SK-N-SH treated with all-trans-retinoic acid at 6 μM for 48 hours (cell line): Measurements from ENCODE around the gene NFKBIB.

ENCODE experiments used
- ATAC-seq: fragments of 200-7000 bp; cut with Tn5 transposase; 3 replicates; pipeline ENCODE4 v1.9.1; 2020; ENCODE audit warnings: mild to moderate bottlenecking, moderate library complexity
- ARNTL ChIP-seq: fragments of 450-650 bp; formaldehyde crosslinking; IDR thresholded peaks from 2 replicates; pipeline ENCODE4 v1.5.0; 2020; ENCODE audit warnings: low read depth, mild to moderate bottlenecking, moderate library complexity, borderline replicate concordance
- BACH2 ChIP-seq: fragments of 250-450 bp; sonication (Bioruptor Pico); IDR thresholded peaks from 2 replicates; pipeline ENCODE4 v1.9.0; 2021; ENCODE audit warnings: mild to moderate bottlenecking, borderline replicate concordance
- CSDC2 ChIP-seq: fragments of 250-450 bp; sonication (Bioruptor Pico); IDR thresholded peaks from 2 replicates; pipeline ENCODE4 v1.5.0; 2020; ENCODE audit warnings: mild to moderate bottlenecking, moderate library complexity
- ESRRG ChIP-seq: fragments of 250-450 bp; sonication (Bioruptor Pico); IDR thresholded peaks from 2 replicates; pipeline ENCODE4 v1.6.1; 2021; ENCODE audit warnings: mild to moderate bottlenecking
- GLIS3 ChIP-seq: fragments of 250-450 bp; sonication (Bioruptor Pico); IDR thresholded peaks from 2 replicates; pipeline ENCODE4 v1.5.0; 2020; ENCODE audit warnings: mild to moderate bottlenecking, moderate library complexity
- ISL1 ChIP-seq: fragments of 250-450 bp; sonication (Bioruptor Pico); IDR thresholded peaks from 2 replicates; pipeline ENCODE4 v2.1.2; 2022; ENCODE audit warnings: mild to moderate bottlenecking, moderate library complexity
- OSR1 ChIP-seq: fragments of 250-450 bp; sonication (Bioruptor Pico); IDR thresholded peaks from 2 replicates; pipeline ENCODE4 v1.8.0; 2022; ENCODE audit warnings: moderate library complexity, mild to moderate bottlenecking, inconsistent platforms
- PPARA ChIP-seq: fragments of 250-450 bp; sonication (Bioruptor Pico); IDR thresholded peaks from 2 replicates; pipeline ENCODE4 v1.5.0; 2020; ENCODE audit warnings: mild to moderate bottlenecking, borderline replicate concordance
- RARB ChIP-seq: fragments of 250-450 bp; sonication (Bioruptor Pico); IDR thresholded peaks from 2 replicates; pipeline ENCODE4 v1.8.0; 2021; ENCODE audit warnings: mild to moderate bottlenecking, moderate library complexity
- SNAI2 ChIP-seq: fragments of 250-450 bp; sonication (Bioruptor Pico); IDR thresholded peaks from 2 replicates; pipeline ENCODE4 v1.5.0; 2020; ENCODE audit warnings: mild to moderate bottlenecking, moderate library complexity
- TCF4 ChIP-seq: fragments of 250-450 bp; sonication (Bioruptor Pico); IDR thresholded peaks from 2 replicates; pipeline ENCODE4 v1.8.0; 2021; ENCODE audit warnings: mild to moderate bottlenecking, moderate library complexity, borderline replicate concordance
- TOX ChIP-seq: fragments of 250-450 bp; sonication (Bioruptor Pico); IDR thresholded peaks from 2 replicates; pipeline ENCODE4 v1.8.0; 2021; ENCODE audit warnings: mild to moderate bottlenecking, moderate library complexity, borderline replicate concordance
- TSHZ2 ChIP-seq: fragments of 250-450 bp; sonication (Bioruptor Pico); IDR thresholded peaks from 2 replicates; pipeline ENCODE4 v1.5.0; 2020; ENCODE audit warnings: mild to moderate bottlenecking, moderate library complexity
- ZC3H10 ChIP-seq: fragments of 250-450 bp; sonication (Bioruptor Pico); IDR thresholded peaks from 2 replicates; pipeline ENCODE4 v1.5.1; 2021; ENCODE audit warnings: mild to moderate bottlenecking, moderate library complexity
- ZFP3 ChIP-seq: fragments of 250-450 bp; sonication (Bioruptor Pico); IDR thresholded peaks from 2 replicates; pipeline ENCODE4 v1.5.0; 2020; ENCODE audit warnings: mild to moderate bottlenecking, moderate library complexity
- ZFP30 ChIP-seq: fragments of 450-650 bp; formaldehyde crosslinking; IDR thresholded peaks from 2 replicates; pipeline ENCODE4 v1.5.0; 2022; ENCODE audit warnings: mild to moderate bottlenecking, moderate library complexity
- ZNF565 ChIP-seq: fragments of 450-650 bp; formaldehyde crosslinking; conservative IDR thresholded peaks from 2 replicates; pipeline ENCODE4 v1.5.0; 2020; ENCODE audit warnings: low read depth, mild to moderate bottlenecking, moderate library complexity
- ZNF70 ChIP-seq: fragments of 450-650 bp; formaldehyde crosslinking; IDR thresholded peaks from 2 replicates; pipeline ENCODE4 v1.5.0; 2020; ENCODE audit warnings: mild to moderate bottlenecking, moderate library complexity
- ZNF8 ChIP-seq: fragments of 450-650 bp; formaldehyde crosslinking; IDR thresholded peaks from 2 replicates; pipeline ENCODE4 v1.5.0; 2020; ENCODE audit warnings: mild to moderate bottlenecking, moderate library complexity
- TF ChIP-seq, protein P1 (sequence below): fragments of 250-450 bp; sonication (Bioruptor Pico); IDR thresholded peaks from 2 replicates; pipeline ENCODE4 v1.5.1; 2020; ENCODE audit warnings: low read depth, mild to moderate bottlenecking, moderate library complexity
- TF ChIP-seq, protein P2 (sequence below): fragments of 250-450 bp; sonication (Bioruptor Pico); IDR thresholded peaks from 2 replicates; pipeline ENCODE4 v1.5.1; 2021; ENCODE audit warnings: mild to moderate bottlenecking, moderate library complexity

NFKBIB gene

DNA sequence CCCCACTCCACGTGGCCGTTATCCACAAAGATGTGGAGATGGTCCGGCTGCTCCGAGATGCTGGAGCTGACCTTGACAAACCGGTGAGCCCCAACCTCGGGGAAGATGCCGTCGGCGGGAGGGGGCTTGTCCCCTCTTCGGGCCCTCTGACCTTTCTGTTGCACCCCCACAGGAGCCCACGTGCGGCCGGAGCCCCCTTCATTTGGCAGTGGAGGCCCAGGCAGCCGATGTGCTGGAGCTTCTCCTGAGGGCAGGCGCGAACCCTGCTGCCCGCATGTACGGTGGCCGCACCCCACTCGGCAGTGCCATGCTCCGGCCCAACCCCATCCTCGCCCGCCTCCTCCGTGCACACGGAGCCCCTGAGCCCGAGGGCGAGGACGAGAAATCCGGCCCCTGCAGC, 7.5 kb downstream of the NFKBIB start:
- no peak for ATAC-seq
- TF ChIP-seq ZNF565 (CRISPR knock-in tag) (no peak), PPARA (no peak), GLIS3 (no peak), TSHZ2 (CRISPR knock-in tag) (no peak), SNAI2 (no peak), ESRRG (CRISPR knock-in tag) (no peak), CSDC2 (CRISPR knock-in tag) (no peak), TOX (no peak), ZFP3 (no peak)
- TF ChIP-seq, protein P1, sequence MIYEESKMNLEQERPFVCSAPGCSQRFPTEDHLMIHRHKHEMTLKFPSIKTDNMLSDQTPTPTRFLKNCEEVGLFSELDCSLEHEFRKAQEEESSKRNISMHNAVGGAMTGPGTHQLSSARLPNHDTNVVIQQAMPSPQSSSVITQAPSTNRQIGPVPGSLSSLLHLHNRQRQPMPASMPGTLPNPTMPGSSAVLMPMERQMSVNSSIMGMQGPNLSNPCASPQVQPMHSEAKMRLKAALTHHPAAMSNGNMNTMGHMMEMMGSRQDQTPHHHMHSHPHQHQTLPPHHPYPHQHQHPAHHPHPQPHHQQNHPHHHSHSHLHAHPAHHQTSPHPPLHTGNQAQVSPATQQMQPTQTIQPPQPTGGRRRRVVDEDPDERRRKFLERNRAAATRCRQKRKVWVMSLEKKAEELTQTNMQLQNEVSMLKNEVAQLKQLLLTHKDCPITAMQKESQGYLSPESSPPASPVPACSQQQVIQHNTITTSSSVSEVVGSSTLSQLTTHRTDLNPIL, result no peak
- TF ChIP-seq, protein P2, sequence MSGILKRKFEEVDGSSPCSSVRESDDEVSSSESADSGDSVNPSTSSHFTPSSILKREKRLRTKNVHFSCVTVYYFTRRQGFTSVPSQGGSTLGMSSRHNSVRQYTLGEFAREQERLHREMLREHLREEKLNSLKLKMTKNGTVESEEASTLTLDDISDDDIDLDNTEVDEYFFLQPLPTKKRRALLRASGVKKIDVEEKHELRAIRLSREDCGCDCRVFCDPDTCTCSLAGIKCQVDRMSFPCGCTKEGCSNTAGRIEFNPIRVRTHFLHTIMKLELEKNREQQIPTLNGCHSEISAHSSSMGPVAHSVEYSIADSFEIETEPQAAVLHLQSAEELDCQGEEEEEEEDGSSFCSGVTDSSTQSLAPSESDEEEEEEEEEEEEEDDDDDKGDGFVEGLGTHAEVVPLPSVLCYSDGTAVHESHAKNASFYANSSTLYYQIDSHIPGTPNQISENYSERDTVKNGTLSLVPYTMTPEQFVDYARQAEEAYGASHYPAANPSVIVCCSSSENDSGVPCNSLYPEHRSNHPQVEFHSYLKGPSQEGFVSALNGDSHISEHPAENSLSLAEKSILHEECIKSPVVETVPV (CRISPR knock-in tag), result no peak

DNA sequence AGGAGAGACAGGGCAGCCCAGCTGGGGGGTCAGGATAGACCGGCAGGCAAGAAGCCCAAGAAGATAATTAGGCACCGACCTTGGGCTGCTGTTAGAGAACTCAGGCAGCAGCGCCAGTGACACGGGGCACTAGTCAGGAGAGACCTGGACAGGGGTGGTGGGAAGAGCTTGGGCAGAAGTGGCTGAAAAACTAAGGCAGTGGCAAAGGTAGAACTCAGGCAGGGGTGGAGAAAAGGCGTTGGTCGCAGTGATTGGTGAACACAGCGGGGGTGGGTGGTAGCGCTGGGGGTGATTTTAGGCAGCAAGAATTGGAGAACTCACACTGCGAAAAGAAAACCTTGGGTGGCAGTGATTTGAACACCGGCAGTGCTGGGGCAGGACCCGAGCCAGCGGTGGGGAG, 7.9 kb downstream of the NFKBIB start:
- TF ChIP-seq ZNF8 (CRISPR knock-in tag), result no peak
- TF ChIP-seq, protein P2 (CRISPR knock-in tag), result no peak
- no peak for TF ChIP-seq ZFP30 (CRISPR knock-in tag)
- TF ChIP-seq SNAI2, result no peak
- no peak for TF ChIP-seq TCF4
- TF ChIP-seq BACH2 (CRISPR knock-in tag), result no peak
- TF ChIP-seq ESRRG (CRISPR knock-in tag), result no peak
- TF ChIP-seq ARNTL (CRISPR knock-in tag), result no peak
- TF ChIP-seq ZC3H10, result no peak
- TF ChIP-seq PPARA, result no peak
- TF ChIP-seq, protein P1, result no peak
- TF ChIP-seq ZNF565 (CRISPR knock-in tag), result no peak
- TF ChIP-seq OSR1 (CRISPR knock-in tag), result no peak
- TF ChIP-seq ZFP3, result no peak
- no peak for TF ChIP-seq TOX
- TF ChIP-seq ZNF70, result no peak
- ATAC-seq, result no peak

DNA sequence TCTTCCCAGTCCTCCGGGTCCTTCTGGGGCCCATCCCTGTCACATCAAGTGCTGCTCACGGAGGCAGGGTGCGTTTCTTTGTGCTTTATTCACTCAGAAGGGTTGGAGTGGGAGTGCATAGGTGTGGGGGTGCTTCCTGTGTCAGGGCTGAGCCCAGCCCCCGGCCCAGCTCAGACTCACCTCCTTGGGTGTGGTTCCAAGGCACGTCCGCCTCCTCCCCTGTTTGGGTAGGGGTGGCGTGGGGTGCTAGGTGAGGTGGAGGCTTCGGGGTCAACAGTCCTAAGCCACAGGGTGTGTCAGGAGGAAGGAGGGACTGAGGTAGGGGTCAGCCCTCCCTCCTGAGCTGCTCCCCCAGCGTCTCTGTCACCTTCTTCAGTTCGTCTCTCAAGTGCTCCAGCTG, 9.1 kb downstream of the NFKBIB start:
- ATAC-seq, result no peak
- TF ChIP-seq, protein P1, result no peak
- TF ChIP-seq BACH2 (CRISPR knock-in tag), result no peak
- no peak for TF ChIP-seq PPARA
- TF ChIP-seq ARNTL (CRISPR knock-in tag), result no peak
- no peak for TF ChIP-seq ISL1 (CRISPR knock-in tag)
- TF ChIP-seq RARB (CRISPR knock-in tag), result no peak
- TF ChIP-seq ZNF8 (CRISPR knock-in tag), result no peak
- TF ChIP-seq ESRRG (CRISPR knock-in tag), result no peak
- no peak for TF ChIP-seq CSDC2 (CRISPR knock-in tag)
